Measurements from ENCODE around the gene ADAMTS17.
A peak's percentile ranks its signal among the peaks of the same experiment; 100 is the strongest.

Gene ADAMTS17

GRCh38 chr15:100133001-100133400 is 208.8 kb downstream of the ADAMTS17 start:
- Histone ChIP-seq H3K4me3 (ENCODE audit: low read length, poor library complexity, severe bottlenecking) (no peak overlapping the region), H3F3A (ENCODE audit: low read depth) (no peaks in the 10 kb centered on the region), H3K9ac (ENCODE audit: low read depth, low read length, poor library complexity, severe bottlenecking) (no peak overlapping the region), H3K27me3 (ENCODE audit: insufficient read depth, low read length, poor library complexity, severe bottlenecking) (no peaks in the 10 kb centered on the region), H3K9me2 (replicated peaks; ENCODE audit: low read depth, low read length) (no peaks in the 10 kb centered on the region), H3K9me3 (ENCODE audit: insufficient read depth, low read depth, low read length) (no peaks in the 10 kb centered on the region), H3K79me2 (ENCODE audit: insufficient read depth, low read length) (no peaks in the 10 kb centered on the region), H2AFZ (ENCODE audit: low read length) (no peak overlapping the region), H3K4me1 (ENCODE audit: insufficient read depth, low read length, poor library complexity, severe bottlenecking) (no peaks in the 10 kb centered on the region), H4K20me1 (ENCODE audit: insufficient read depth, low read length, poor library complexity, severe bottlenecking) (no peaks in the 10 kb centered on the region), H3K36me3 (ENCODE audit: insufficient read depth, low read length) (no peaks in the 10 kb centered on the region), H3K4me2 (ENCODE audit: low read depth, low read length, poor library complexity, severe bottlenecking) (no peak overlapping the region)
- TF ChIP-seq EZH2phosphoT487 (IDR thresholded peaks at IDR 0.05; ENCODE audit: borderline replicate concordance) (no peak), CTCF (conservative IDR thresholded peaks at IDR 0.05; ENCODE audit: low read length) (peak; percentile 65)

GRCh38 chr15:100132309-100132708 is 209.5 kb downstream of the ADAMTS17 start:
- H3K9ac ChIP-seq (ENCODE audit: low read depth, low read length, poor library complexity, severe bottlenecking) = no peak overlapping the region
- H3K36me3 ChIP-seq (ENCODE audit: insufficient read depth, low read length) = no peaks in the 10 kb centered on the region
- no peaks in the 10 kb centered on the region for H4K20me1 ChIP-seq (ENCODE audit: insufficient read depth, low read length, poor library complexity, severe bottlenecking)
- no peak overlapping the region for H2AFZ ChIP-seq (ENCODE audit: low read length)
- H3K27me3 ChIP-seq (ENCODE audit: insufficient read depth, low read length, poor library complexity, severe bottlenecking) = no peaks in the 10 kb centered on the region
- no peaks in the 10 kb centered on the region for H3K4me1 ChIP-seq (ENCODE audit: insufficient read depth, low read length, poor library complexity, severe bottlenecking)
- H3K4me3 ChIP-seq (ENCODE audit: low read length, poor library complexity, severe bottlenecking) = no peak overlapping the region
- H3K9me2 ChIP-seq (replicated peaks; ENCODE audit: low read depth, low read length) = no peaks in the 10 kb centered on the region
- no peak for TF ChIP-seq EZH2phosphoT487 (IDR thresholded peaks at IDR 0.05; ENCODE audit: borderline replicate concordance)
- TF ChIP-seq CTCF (conservative IDR thresholded peaks at IDR 0.05; ENCODE audit: low read length) = no peak
- no peak overlapping the region for H3K4me2 ChIP-seq (ENCODE audit: low read depth, low read length, poor library complexity, severe bottlenecking)
- no peaks in the 10 kb centered on the region for H3K79me2 ChIP-seq (ENCODE audit: insufficient read depth, low read length)
- H3F3A ChIP-seq (ENCODE audit: low read depth) = no peaks in the 10 kb centered on the region
- H3K9me3 ChIP-seq (ENCODE audit: insufficient read depth, low read depth, low read length) = no peaks in the 10 kb centered on the region

- no peaks in the 10 kb centered on the region for H3K79me2 ChIP-seq (ENCODE audit: insufficient read depth, low read length)
- no peak overlapping the region for H3K4me3 ChIP-seq (ENCODE audit: low read length, poor library complexity, severe bottlenecking)
- no peaks in the 10 kb centered on the region for H3F3A ChIP-seq (ENCODE audit: low read depth)
- no peak overlapping the region for H2AFZ ChIP-seq (ENCODE audit: low read length)
- no peak for TF ChIP-seq CTCF (conservative IDR thresholded peaks at IDR 0.05; ENCODE audit: low read length)
- no peak for TF ChIP-seq EZH2phosphoT487 (IDR thresholded peaks at IDR 0.05; ENCODE audit: borderline replicate concordance)
- no peaks in the 10 kb centered on the region for H3K27me3 ChIP-seq (ENCODE audit: insufficient read depth, low read length, poor library complexity, severe bottlenecking)
- H3K9ac ChIP-seq (ENCODE audit: low read depth, low read length, poor library complexity, severe bottlenecking) = no peak overlapping the region
- H3K4me2 ChIP-seq (ENCODE audit: low read depth, low read length, poor library complexity, severe bottlenecking) = no peak overlapping the region
- H4K20me1 ChIP-seq (ENCODE audit: insufficient read depth, low read length, poor library complexity, severe bottlenecking) = no peaks in the 10 kb centered on the region
- no peaks in the 10 kb centered on the region for H3K36me3 ChIP-seq (ENCODE audit: insufficient read depth, low read length)
- H3K9me2 ChIP-seq (replicated peaks; ENCODE audit: low read depth, low read length) = no peaks in the 10 kb centered on the region
- H3K4me1 ChIP-seq (ENCODE audit: insufficient read depth, low read length, poor library complexity, severe bottlenecking) = no peaks in the 10 kb centered on the region
- H3K9me3 ChIP-seq (ENCODE audit: insufficient read depth, low read depth, low read length) = no peaks in the 10 kb centered on the region
Observed at GRCh38 chr15:100131321-100132224, 210.2 kb downstream of the ADAMTS17 start.
